GM21390 (cell line): ENCODE data around the gene USP34.

ENCODE experiments used
- ATAC-seq: cut with Tn5 transposase; IDR thresholded peaks from one replicate; pipeline ENCODE4 v1.9.1; 2021; ENCODE audit not compliant: unreplicated experiment

The USP34 gene

GRCh38 chr2:61255580-61256437 is 215.1 kb downstream of the USP34 start:
- ATAC-seq, result no peak

- ATAC-seq, result no peak
Measured at GRCh38 chr2:61254536-61254935, 216.4 kb downstream of the USP34 start.

- no peak for ATAC-seq
Measured at GRCh38 chr2:61253136-61253535, 217.8 kb downstream of the USP34 start.

DNA sequence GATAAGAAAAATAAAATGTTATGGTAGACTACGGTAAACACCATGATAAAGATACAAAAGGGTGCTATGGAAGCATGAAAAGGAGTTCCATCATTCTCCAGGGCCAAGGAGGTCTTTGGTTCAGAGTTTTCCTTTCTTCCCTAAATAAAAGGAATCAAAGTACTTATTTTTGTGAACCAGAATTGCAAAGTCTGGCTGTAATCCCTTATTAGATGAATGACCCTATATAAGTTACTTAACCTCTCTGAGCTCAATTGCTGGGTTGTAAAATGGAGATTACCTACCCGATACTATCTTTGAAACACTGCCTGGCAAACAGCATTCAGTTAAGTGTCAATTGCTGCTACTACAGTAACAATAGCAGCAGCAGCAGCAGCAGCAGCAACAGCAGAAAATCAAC is 218.9 kb downstream of the USP34 start:
- ATAC-seq, result no peak

- ATAC-seq, result no peak
Measured at GRCh38 chr2:61249521-61250071, 221.3 kb downstream of the USP34 start.

GRCh38 chr2:61247204-61247812 is 223.6 kb downstream of the USP34 start:
- ATAC-seq, result no peak

GRCh38 chr2:61244694-61245093 is 226.2 kb downstream of the USP34 start:
- ATAC-seq, result no peak

GRCh38 chr2:61241266-61241665 is 229.6 kb downstream of the USP34 start:
- ATAC-seq, result no peak

DNA sequence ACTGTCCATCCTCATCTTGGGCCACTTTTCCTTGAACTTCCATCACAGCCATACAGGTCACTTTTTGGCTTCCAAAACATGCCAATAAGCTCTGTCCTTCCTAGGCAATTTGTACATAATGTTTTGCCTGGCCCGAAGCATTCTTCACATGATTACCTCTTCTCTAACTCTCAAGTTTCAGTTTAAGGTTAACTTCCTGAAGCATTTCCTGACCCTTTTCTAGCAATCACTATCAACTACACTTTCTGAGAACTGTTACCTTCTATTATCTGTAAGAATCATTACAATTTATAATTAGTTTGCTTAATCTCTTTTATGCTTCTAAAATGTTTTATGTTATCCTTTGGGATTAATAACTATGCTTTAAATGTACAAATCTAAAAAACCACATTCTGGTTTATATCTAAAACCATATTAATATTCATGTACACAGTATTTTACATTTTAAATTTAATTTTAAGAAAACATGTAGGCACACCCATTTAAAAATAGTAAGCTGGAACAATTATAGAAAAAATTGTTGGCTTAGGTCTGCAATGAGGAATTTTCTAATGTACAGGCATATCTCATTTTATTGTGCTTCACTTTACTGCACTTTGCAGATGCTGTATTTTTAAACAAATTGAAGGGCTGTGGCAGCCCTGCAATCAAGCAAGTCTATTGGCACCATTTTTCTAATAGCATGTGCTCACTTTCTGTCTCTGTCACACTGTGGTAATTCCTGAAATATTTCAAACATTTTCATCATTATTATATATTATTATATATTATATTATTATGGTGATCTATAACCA is 232.5 kb downstream of the USP34 start:
- no peak for ATAC-seq

- ATAC-seq, result no peak
Measured at GRCh38 chr2:61235716-61236115, 235.2 kb downstream of the USP34 start.

GRCh38 chr2:61233581-61233980 is 237.3 kb downstream of the USP34 start:
- ATAC-seq, result no peak

DNA sequence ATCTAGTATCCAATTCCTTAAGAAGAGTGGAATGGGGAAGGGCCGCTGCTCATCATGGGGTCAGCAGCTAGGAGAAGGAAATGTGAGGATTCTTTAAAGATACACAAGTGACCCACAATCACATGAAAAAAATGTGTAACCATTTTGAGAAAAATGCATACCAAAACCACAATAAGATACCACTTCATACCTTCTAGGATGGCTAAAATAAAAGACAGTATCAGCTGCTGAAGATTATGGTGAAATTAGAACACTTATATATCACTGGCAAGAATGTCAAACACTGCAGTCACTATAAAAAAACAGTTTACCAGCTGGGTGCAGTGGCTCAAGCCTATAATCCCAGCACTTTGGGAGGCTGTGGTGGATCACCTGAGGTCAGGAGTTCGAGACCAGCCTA is 241.0 kb downstream of the USP34 start:
- no peak for ATAC-seq

DNA sequence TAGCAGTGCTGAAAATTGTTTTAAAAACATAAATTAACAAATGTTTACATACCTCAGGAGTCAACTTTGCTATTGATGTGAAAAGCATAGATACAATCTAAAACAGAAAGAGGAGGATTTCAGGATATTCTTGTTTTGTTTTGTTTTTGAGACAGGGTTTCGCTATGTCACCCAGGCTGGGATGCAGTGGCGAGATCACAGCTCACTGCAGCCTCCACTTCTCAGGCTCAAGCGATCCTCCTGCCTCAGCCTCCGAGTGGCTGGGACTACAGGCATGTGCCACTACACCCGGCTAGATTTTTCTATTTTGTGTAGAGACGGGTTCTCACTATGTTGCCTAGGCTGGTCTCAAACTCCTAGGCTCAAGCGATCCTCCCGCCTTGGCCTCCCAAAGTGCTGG is 248.3 kb downstream of the USP34 start:
- ATAC-seq, result no peak

- ATAC-seq, result no peak
Measured at GRCh38 chr2:61221819-61222218, 249.1 kb downstream of the USP34 start.

- no peak for ATAC-seq
Measured at GRCh38 chr2:61220768-61221167, 250.1 kb downstream of the USP34 start.

GRCh38 chr2:61218817-61219170 is 252.1 kb downstream of the USP34 start:
- no peak for ATAC-seq

- ATAC-seq, result no peak
Measured at GRCh38 chr2:61218076-61218816, 252.6 kb downstream of the USP34 start.

GRCh38 chr2:61214171-61214570 is 256.7 kb downstream of the USP34 start:
- ATAC-seq, result no peak

DNA sequence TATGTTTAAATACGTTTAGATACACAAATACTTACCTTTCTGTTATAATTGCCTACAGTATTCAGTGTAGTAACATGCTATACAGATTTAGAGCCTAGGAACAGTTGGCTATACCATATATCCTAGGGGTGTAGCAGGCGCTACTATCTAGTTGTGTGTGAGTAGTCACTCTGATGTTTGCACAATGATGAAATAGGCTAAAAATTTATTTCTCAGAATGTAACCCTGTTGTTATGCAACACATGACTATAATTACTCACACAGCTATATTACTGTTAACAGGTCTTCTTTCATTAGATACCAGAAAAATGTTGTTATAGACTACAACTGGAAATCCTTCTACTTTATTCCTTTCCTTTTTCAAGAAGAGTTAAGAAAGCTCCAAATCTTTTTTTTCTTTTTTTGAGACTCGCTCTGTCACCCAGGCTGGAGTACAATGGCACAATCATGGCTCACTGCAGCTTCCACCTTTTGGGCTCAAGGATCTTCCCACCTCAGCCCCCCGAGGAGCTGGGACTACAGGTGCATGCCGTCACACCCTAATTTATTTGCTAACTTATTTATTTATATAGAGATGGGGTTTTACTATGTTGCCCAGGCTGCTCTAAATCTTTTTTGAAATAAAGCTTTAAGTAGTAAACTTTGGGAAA is 260.4 kb downstream of the USP34 start:
- no peak for ATAC-seq

DNA sequence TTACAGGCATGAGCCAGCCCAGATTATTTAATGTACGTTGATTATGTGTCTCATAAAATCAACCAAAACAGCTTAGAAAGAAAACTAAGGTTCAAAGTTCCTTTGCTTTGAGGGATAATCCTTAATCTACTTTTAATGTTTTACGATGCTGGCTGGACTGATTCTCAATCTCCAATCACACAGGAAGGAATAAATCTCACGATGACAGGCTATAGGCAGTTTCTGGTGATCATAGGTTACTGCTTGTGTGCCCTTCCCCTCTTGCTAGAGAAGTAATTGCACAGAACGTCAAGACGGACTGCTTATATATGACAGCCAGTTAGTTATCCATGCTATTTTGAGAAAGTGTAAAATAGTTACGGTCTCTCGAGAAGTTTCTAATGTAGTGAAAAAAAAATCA is 265.8 kb downstream of the USP34 start:
- ATAC-seq, result no peak
